Stomach (tissue), 9 donors: ENCODE measurements around the gene TXNRD3. TPM values are rescaled to one million over a fixed set of nuclear protein-coding genes. Genes with fewer than 3 reads are reported as not detected.

ENCODE experiments used
- DNase-seq, 2 donors: peaks; one replicate each; pipeline versions ENCODE4 v3.0.0 to v3.0.0-alpha.2; 2013 to 2019
- H3K27ac ChIP-seq, 5 donors: fragments of 200-600 bp in 4 of 5; sonication (generic) in 4 of 5; one replicate each; pipeline ENCODE4 v1.5.1; 2013 to 2019; ENCODE audit warnings: mild to moderate bottlenecking in 1 of 5, moderate library complexity in 1 of 5
- H3K27me3 ChIP-seq, 3 donors: fragments of 200-600 bp; sonication (generic); one replicate each; pipeline ENCODE4 v1.5.1; 2017 to 2019; ENCODE audit warnings: mixed run types in 1 of 3
- H3K36me3 ChIP-seq, 4 donors: fragments of 200-600 bp; sonication (generic); 1 replicate in 3 of 4; 2 replicates in 1 of 4; pipeline ENCODE4 v1.5.1; 2016 to 2019
- H3K4me1 ChIP-seq, 4 donors: fragments of 200-600 bp; sonication (generic); one replicate each; pipeline ENCODE4 v1.5.1; 2016 to 2019
- H3K4me3 ChIP-seq, 4 donors: fragments of 200-600 bp; sonication (generic) in 3 of 4; one replicate each; pipeline ENCODE4 v1.5.1; 2016 to 2019; ENCODE audit warnings: mild to moderate bottlenecking in 1 of 4
- H3K9me3 ChIP-seq, 4 donors: fragments of 200-600 bp; sonication (generic); one replicate each; pipeline ENCODE4 v1.5.1; 2016 to 2019
- EP300 ChIP-seq: sonication (generic); formaldehyde crosslinking; IDR thresholded peaks from one replicate; pipeline ENCODE4 v1.6.1; 2017; ENCODE audit warnings: antibody characterized with exemption
- POLR2A ChIP-seq, 4 donors: fragments of 450-650 bp; IDR thresholded peaks; one replicate each; pipeline ENCODE4 v1.6.1; 2016; ENCODE audit warnings: antibody characterized with exemption in 4 of 4, control low read depth in 2 of 4, mild to moderate bottlenecking in 1 of 4, moderate library complexity in 1 of 4
- POLR2AphosphoS5 ChIP-seq, 3 donors: sonication (generic); formaldehyde crosslinking; IDR thresholded peaks; one replicate each; pipeline ENCODE4 v1.6.1; 2016; ENCODE audit warnings: antibody characterized with exemption in 3 of 3
- WGBS, 5 donors: extraction: QIAGEN DNeasy Blood & Tissue Kit in 3 of 5; methylation state at CpG; one replicate each; pipeline versions ENCODE4 v1.1.5 to v1.1.7; 2013 to 2018; 5-methylcytosine and 5-hydroxymethylcytosine counted together
- intact Hi-C: fragments of 100-400 bp; cut with DNase I; formaldehyde crosslinking; loops from one replicate; pipeline ENCODE4 v1.15.1; 2023; ENCODE audit warnings: low total_unique reads
- polyA plus RNA-seq, 3 donors: library from polyadenylated mRNA; stranded (reverse); fragments of 200-250 nt; gene quantifications; one replicate each; pipeline ENCODE4 v1.2.3, GENCODE V29; 2013
- total RNA-seq, 5 donors: library from RNA; depleted of rRNA; stranded (reverse); fragments of >200 nt; gene quantifications; one replicate each; pipeline versions ENCODE4 v1.1.0 to v1.2.3, GENCODE V29; 2014 to 2016
- TF ChIP-seq, protein P1 (sequence below), 7 experiments: fragments of 450-650 bp in 4 of 7; fragments of 200-600 bp in 3 of 7; sonication (generic) in 3 of 7; IDR thresholded peaks; one replicate each; pipeline ENCODE4 v1.5.1; 2016 to 2019; ENCODE audit warnings: antibody characterized with exemption in 7 of 7, control low read depth in 2 of 7, mild to moderate bottlenecking in 1 of 7
- donor health status: healthy with polysubstance abuse.
- donor health status: Bipolar disorder and iron deficiency.
- donor health status: healthy.

The TXNRD3 gene
- total and polyA plus RNA-seq, 8 donors, result 0.58 to 62.3 (median 9.5) TPM

DNA sequence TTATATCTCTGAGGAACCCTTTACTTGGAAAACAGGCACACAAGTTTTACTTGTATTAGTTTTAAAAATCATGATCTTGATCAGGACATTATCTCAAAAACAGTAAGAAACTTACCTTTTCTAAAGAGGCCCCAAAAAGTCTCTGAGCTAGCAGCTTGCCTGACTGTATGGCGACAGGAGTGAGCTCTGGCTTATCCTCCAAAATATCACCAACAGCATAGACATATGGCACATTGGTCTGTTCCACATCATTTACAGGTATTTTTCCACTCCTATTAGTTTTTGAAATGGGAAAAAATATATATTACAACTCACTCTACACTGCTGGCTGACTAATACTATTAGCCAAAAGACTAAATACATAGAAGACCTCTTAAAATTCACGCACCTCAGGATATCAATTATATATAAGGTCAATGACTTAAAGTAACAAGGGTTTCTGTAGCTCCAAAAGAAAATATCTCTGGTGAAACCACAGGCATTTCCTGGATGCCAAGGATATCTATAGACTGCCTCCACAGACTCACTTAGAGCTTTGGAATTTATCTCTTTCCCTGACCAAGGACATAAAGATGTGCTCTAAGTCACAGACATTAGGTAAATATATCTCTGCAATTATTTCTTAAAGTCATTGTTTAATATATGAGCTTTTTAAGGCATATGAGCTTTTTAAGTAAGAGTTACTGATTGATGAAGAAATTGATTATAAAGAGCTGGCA is 33.1 kb downstream of the TXNRD3 start:
- Histone ChIP-seq H3K4me3 (no peak overlapping the region), H3K36me3 (peaks cover 0 to 47% (median 12%) of the 10 kb centered on the region in 4 donors), H3K9me3 (no peaks in the 10 kb centered on the region), H3K27ac (no peak overlapping the region), H3K4me1 (no peaks in the 10 kb centered on the region), H3K27me3 (no peaks in the 10 kb centered on the region)
- intact Hi-C loops, result no loop called here
- TF ChIP-seq POLR2A (IDR thresholded peaks at IDR 0.05), result no peak
- no peak for TF ChIP-seq POLR2AphosphoS5 (IDR thresholded peaks at IDR 0.05)
- DNase-seq, result no peak
- 90 to 97% (median 96%) methylated on average over 2 of the region's 2 CpGs for WGBS, 5 donors

DNA sequence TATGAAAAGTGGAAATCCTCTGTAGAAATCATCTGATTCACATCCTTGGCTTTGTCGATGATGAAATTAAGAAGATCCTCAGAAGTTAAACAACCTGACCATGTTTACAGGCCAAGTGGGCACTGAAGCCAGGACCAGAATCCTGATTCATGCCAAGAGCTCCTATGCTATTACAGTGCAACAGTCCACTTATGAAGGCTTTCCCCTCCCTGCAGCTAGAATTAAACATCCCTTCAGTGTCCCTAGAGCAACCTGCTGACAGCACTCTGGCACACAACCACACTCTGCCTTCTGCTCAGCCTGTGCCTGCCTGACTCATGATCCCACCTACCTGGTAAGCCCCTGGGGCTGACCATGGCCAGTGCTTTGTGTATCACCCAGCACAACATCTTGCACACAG is 33.8 kb downstream of the TXNRD3 start:
- intact Hi-C loops, result no loop called here
- Histone ChIP-seq H3K27ac (no peak overlapping the region), H3K9me3 (no peaks in the 10 kb centered on the region), H3K4me3 (no peak overlapping the region), H3K36me3 (peaks cover 0 to 51% (median 16%) of the 10 kb centered on the region in 4 donors), H3K4me1 (no peaks in the 10 kb centered on the region), H3K27me3 (no peaks in the 10 kb centered on the region)
- WGBS, 5 donors, result 73 to 97% (median 87%) methylated on average over 1 of the region's 1 CpG
- TF ChIP-seq POLR2A (IDR thresholded peaks at IDR 0.05), result no peak
- TF ChIP-seq POLR2AphosphoS5 (IDR thresholded peaks at IDR 0.05), result no peak
- TF ChIP-seq, protein P1, sequence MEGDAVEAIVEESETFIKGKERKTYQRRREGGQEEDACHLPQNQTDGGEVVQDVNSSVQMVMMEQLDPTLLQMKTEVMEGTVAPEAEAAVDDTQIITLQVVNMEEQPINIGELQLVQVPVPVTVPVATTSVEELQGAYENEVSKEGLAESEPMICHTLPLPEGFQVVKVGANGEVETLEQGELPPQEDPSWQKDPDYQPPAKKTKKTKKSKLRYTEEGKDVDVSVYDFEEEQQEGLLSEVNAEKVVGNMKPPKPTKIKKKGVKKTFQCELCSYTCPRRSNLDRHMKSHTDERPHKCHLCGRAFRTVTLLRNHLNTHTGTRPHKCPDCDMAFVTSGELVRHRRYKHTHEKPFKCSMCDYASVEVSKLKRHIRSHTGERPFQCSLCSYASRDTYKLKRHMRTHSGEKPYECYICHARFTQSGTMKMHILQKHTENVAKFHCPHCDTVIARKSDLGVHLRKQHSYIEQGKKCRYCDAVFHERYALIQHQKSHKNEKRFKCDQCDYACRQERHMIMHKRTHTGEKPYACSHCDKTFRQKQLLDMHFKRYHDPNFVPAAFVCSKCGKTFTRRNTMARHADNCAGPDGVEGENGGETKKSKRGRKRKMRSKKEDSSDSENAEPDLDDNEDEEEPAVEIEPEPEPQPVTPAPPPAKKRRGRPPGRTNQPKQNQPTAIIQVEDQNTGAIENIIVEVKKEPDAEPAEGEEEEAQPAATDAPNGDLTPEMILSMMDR (IDR thresholded peaks at IDR 0.05), result no peak
- no peak for TF ChIP-seq EP300
- DNase-seq, result no peak

GRCh38 chr3:126620738-126621137 is 34.2 kb downstream of the TXNRD3 start:
- peaks cover 0 to 55% (median 20%) of the 10 kb centered on the region in 4 donors for H3K36me3 ChIP-seq
- no peaks in the 10 kb centered on the region for H3K27me3 ChIP-seq
- intact Hi-C loops, result no loop called here
- no peak overlapping the region for H3K27ac ChIP-seq
- no peaks in the 10 kb centered on the region for H3K9me3 ChIP-seq
- no peaks in the 10 kb centered on the region for H3K4me1 ChIP-seq
- 91 to 95% (median 94%) methylated on average over 6 to 7 of the region's 7 CpGs for WGBS, 5 donors
- no peak for DNase-seq
- H3K4me3 ChIP-seq, result no peak overlapping the region
- TF ChIP-seq POLR2AphosphoS5 (IDR thresholded peaks at IDR 0.05), result no peak
- TF ChIP-seq, protein P1 (IDR thresholded peaks at IDR 0.05), result no peak
- TF ChIP-seq POLR2A (IDR thresholded peaks at IDR 0.05), result no peak
- no peak for TF ChIP-seq EP300

GRCh38 chr3:126618760-126619159 is 36.2 kb downstream of the TXNRD3 start:
- Histone ChIP-seq H3K27me3 (no peaks in the 10 kb centered on the region), H3K4me1 (no peaks in the 10 kb centered on the region), H3K9me3 (no peaks in the 10 kb centered on the region), H3K27ac (no peak overlapping the region), H3K36me3 (peaks cover 0 to 63% (median 22%) of the 10 kb centered on the region in 4 donors), H3K4me3 (no peak overlapping the region)
- no peak for DNase-seq
- intact Hi-C loops, result no loop called here
- TF ChIP-seq EP300, result no peak
- TF ChIP-seq POLR2A (IDR thresholded peaks at IDR 0.05), result no peak
- TF ChIP-seq, protein P1 (IDR thresholded peaks at IDR 0.05), result no peak
- TF ChIP-seq POLR2AphosphoS5 (IDR thresholded peaks at IDR 0.05), result no peak

DNA sequence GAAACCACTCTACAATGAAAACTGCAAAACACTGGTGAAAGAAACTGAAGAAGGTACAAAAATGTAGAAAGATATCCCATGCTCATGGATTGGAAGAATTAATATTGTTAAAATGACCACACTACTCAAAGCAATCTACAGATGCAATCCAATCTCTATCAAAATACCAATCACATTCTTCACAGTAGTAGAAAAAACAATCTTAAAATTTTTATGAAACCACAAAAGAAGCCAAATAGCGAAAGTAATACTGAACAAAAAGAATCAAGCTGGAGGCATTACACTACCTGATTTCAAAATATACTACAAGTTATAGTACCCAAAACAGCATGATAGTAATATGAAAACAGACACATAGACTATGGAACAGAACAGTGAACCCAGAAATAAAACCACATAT is 36.9 kb downstream of the TXNRD3 start:
- H3K9me3 ChIP-seq, result no peaks in the 10 kb centered on the region
- no peak for DNase-seq
- no peak overlapping the region for H3K27ac ChIP-seq
- H3K27me3 ChIP-seq, result no peaks in the 10 kb centered on the region
- H3K4me1 ChIP-seq, result no peaks in the 10 kb centered on the region
- TF ChIP-seq, protein P1 (IDR thresholded peaks at IDR 0.05), result no peak
- TF ChIP-seq POLR2A (IDR thresholded peaks at IDR 0.05) (no peak), POLR2AphosphoS5 (IDR thresholded peaks at IDR 0.05) (no peak), EP300 (no peak)
- intact Hi-C loops, result no loop called here
- no peak overlapping the region for H3K4me3 ChIP-seq
- H3K36me3 ChIP-seq, result peaks cover 0 to 70% (median 30%) of the 10 kb centered on the region in 4 donors
- WGBS, 5 donors, result 94 to 100% (median 95%) methylated on average over 1 of the region's 1 CpG
